ENCODE data around the gene CRIP3.

- no peak for TF ChIP-seq CTCF (IDR thresholded peaks at IDR 0.05 in 8 of 11, conservative IDR thresholded peaks at IDR 0.05 in 3 of 11)
- TF ChIP-seq POLR2A (IDR thresholded peaks at IDR 0.05) = no peak
- TF ChIP-seq POLR2AphosphoS5 (IDR thresholded peaks at IDR 0.05) = no peak
Observed at GRCh38 chr6:43304361-43304760, 4.3 kb downstream of the CRIP3 start.
